GM21619 (cell line): ENCODE measurements around the gene NDUFAF7.
"Not testable (repeated sequence)": the region's sequence is repeated elsewhere in the genome, so short reads cannot be mapped to it uniquely, and the experiment has no call there.

Experiments used
- ATAC-seq: cut with Tn5 transposase; IDR thresholded peaks from one replicate; pipeline ENCODE4 v1.9.1; 2021; ENCODE audit not compliant: unreplicated experiment

NDUFAF7 gene

GRCh38 chr2:37276291-37276690, 44.8 kb downstream of the NDUFAF7 start:
- ATAC-seq = no peak

- ATAC-seq = no peak
Observed at GRCh38 chr2:37281916-37282315, 50.5 kb downstream of the NDUFAF7 start.

- no peak for ATAC-seq
Observed at GRCh38 chr2:37282746-37283145, 51.3 kb downstream of the NDUFAF7 start.

GRCh38 chr2:37283207-37283606, 51.7 kb downstream of the NDUFAF7 start:
- no peak for ATAC-seq

GRCh38 chr2:37284381-37284780, 52.9 kb downstream of the NDUFAF7 start:
- no peak for ATAC-seq

GRCh38 chr2:37287966-37288365, 56.5 kb downstream of the NDUFAF7 start:
- ATAC-seq = no peak

GRCh38 chr2:37291680-37292079, 60.2 kb downstream of the NDUFAF7 start:
- ATAC-seq = no peak

GRCh38 chr2:37294858-37295257, 63.4 kb downstream of the NDUFAF7 start:
- not testable (repeated sequence) for ATAC-seq

GRCh38 chr2:37295469-37296073, 64.1 kb downstream of the NDUFAF7 start:
- no peak for ATAC-seq

- no peak for ATAC-seq
Observed at GRCh38 chr2:37297632-37298031, 66.2 kb downstream of the NDUFAF7 start.
